ENCODE data around the gene PLEKHA6. TPM values are rescaled to one million over a fixed set of nuclear protein-coding genes. Genes with fewer than 3 reads are reported as not detected.

Gene PLEKHA6
- total RNA-seq, 6 experiments from 2014 or later, result 16.6 to 31.1 (median 22.1) TPM

- Histone ChIP-seq H3K27ac (no peak overlapping the region), H3K4me1 (peaks cover 0 to 29% (median 12%) of the 10 kb centered on the region in 4 donors), H3K27me3 (no peaks in the 10 kb centered on the region), H3K36me3 (no peaks in the 10 kb centered on the region), H3K9me3 (no peaks in the 10 kb centered on the region), H3K4me3 (no peak overlapping the region)
- WGBS (ENCODE audit: insufficient coverage, low coverage, low lambda C conversion rate, missing lambda C conversion rate), result 33% methylated on average over 5 of the region's 7 CpGs
- no peak for DNase-seq
- intact Hi-C loops (cut with DNase I), result no loop called here
- ATAC-seq, result no peak
- TF ChIP-seq CTCF (IDR thresholded peaks at IDR 0.05) (no peak), POLR2A (IDR thresholded peaks at IDR 0.05) (no peak)
Observed at GRCh38 chr1:204296431-204296988, 63.2 kb downstream of the PLEKHA6 start.

DNA sequence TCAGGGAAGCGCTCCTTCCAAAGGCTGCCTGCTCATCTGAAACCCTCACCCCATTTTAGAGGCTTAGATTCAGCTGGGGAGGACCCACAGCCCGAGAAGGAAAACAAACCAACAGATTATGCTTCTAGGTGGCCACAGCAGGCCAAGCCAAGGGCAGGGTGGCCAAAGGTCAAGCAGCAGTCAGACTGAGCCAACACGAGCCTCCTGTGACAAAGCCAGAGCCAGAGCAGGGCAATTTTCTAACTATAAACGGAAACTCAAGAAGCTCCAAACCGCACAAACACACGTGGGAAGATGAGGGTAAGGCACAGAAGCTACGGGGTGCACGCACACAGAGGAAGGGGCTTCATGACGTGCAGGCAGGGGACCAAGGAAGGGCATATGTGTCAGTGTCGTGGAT, 64.1 kb downstream of the PLEKHA6 start:
- no peaks in the 10 kb centered on the region for H3K27me3 ChIP-seq
- WGBS (ENCODE audit: insufficient coverage, low coverage, low lambda C conversion rate, missing lambda C conversion rate), result 32% methylated on average over 10 of the region's 10 CpGs
- peaks cover 0 to 29% (median 12%) of the 10 kb centered on the region in 4 donors for H3K4me1 ChIP-seq
- intact Hi-C loops (cut with DNase I), result no loop called here
- no peaks in the 10 kb centered on the region for H3K9me3 ChIP-seq
- no peak for TF ChIP-seq POLR2A (IDR thresholded peaks at IDR 0.05)
- TF ChIP-seq CTCF (IDR thresholded peaks at IDR 0.05), result no peak
- H3K4me3 ChIP-seq, result no peak overlapping the region
- ATAC-seq (peak; percentile 88 to 94 (median 92)), DNase-seq (peak; percentile 71 to 84 (median 82))
- H3K27ac ChIP-seq, result peak overlapping the region in 1 of 3 donors; percentile 51
- no peaks in the 10 kb centered on the region for H3K36me3 ChIP-seq

- 41% methylated on average over 5 of the region's 5 CpGs for WGBS (ENCODE audit: insufficient coverage, low coverage, low lambda C conversion rate, missing lambda C conversion rate)
- no peak overlapping the region for H3K27ac ChIP-seq
Observed at GRCh38 chr1:204294357-204294756, 65.4 kb downstream of the PLEKHA6 start.

DNA sequence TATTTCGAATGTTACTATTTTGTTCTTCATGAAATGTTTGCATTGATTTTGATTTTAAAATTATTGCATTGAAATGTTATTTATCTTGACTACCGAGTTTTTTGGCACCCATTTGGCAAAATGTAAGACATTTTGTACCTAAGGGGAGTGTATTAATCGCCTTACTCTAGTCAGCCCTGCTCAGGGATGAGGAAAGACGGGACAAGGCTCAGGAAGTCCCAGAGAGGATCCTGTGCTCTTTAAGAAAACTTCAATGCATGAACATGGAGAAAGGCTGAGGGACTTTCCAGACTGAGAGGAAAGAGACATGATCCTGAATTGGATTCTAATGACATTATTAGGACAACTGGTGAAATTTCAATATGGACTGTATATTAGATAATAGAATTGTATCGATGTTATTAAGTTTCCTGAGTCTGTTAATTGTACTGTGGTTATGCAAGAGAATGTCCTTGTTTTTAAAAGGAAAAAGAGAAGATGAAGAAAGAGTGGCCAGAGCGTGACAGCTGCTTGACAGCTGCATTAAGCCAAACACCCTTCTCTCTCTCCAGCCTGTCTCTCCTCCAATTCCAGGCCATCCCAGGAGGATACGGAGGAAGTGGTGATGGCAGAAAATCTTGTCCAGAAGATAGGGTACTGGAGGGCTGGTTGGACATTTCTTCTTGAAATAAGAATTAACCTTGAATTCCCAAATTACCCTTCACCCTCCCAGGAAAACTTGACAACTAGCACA, 66.0 kb downstream of the PLEKHA6 start:
- H3K4me1 ChIP-seq, result peaks cover 0 to 29% (median 13%) of the 10 kb centered on the region in 4 donors
- intact Hi-C loops (cut with DNase I), result no loop called here
- WGBS (ENCODE audit: insufficient coverage, low coverage, low lambda C conversion rate, missing lambda C conversion rate), result 61% methylated on average over 7 of the region's 7 CpGs
- H3K36me3 ChIP-seq, result no peaks in the 10 kb centered on the region
- TF ChIP-seq POLR2A (IDR thresholded peaks at IDR 0.05) (no peak), CTCF (IDR thresholded peaks at IDR 0.05) (no peak)
- H3K4me3 ChIP-seq, result no peak overlapping the region
- no peaks in the 10 kb centered on the region for H3K9me3 ChIP-seq
- ATAC-seq (no peak), DNase-seq (no peak)
- no peak overlapping the region for H3K27ac ChIP-seq
- no peaks in the 10 kb centered on the region for H3K27me3 ChIP-seq

More at GRCh38 chr1:204294357-204294756, 65.4 kb downstream of the PLEKHA6 start:
- H3K27me3 ChIP-seq, result no peaks in the 10 kb centered on the region
- peaks cover 0 to 29% (median 12%) of the 10 kb centered on the region in 4 donors for H3K4me1 ChIP-seq
- DNase-seq (no peak), ATAC-seq (peak; percentile 62 to 87 (median 80))
- no peaks in the 10 kb centered on the region for H3K9me3 ChIP-seq
- intact Hi-C loops (cut with DNase I), result no loop called here
- TF ChIP-seq POLR2A (IDR thresholded peaks at IDR 0.05) (no peak), CTCF (IDR thresholded peaks at IDR 0.05) (no peak)
- no peak overlapping the region for H3K4me3 ChIP-seq
- no peaks in the 10 kb centered on the region for H3K36me3 ChIP-seq

Data from right lobe of liver (tissue), 6 donors.